Activated CD4-positive, alpha-beta T cell treated with anti-CD3 and anti-CD28 coated beads, Interleukin-2, amount 10 ng/mL, durations not matched to agents 7 days and 5 days (primary cell): Measurements from ENCODE around the gene GIMAP8. TPM values are rescaled to one million over a fixed set of nuclear protein-coding genes. Genes with fewer than 3 reads are reported as not detected.
"Not testable (repeated sequence)": the region's sequence is repeated elsewhere in the genome, so short reads cannot be mapped to it uniquely, and the experiment has no call there.

Experiments
- CTCF ChIA-PET: fragments of 350-600 bp; sonication (Branson Sonifier 250); formaldehyde crosslinking; loops from one replicate; lab custom pipeline; 2021; ENCODE audit warnings: antibody characterized with exemption; lab: Charles Lee
- POLR2A ChIA-PET: fragments of 350-600 bp; sonication (Branson Sonifier 250); formaldehyde crosslinking; loops from one replicate; lab custom pipeline; 2021; ENCODE audit warnings: antibody characterized with exemption; lab: Charles Lee
- DNase-seq: peaks from one replicate; pipeline ENCODE4 v3.0.0-alpha.2; 2020
- H3K27ac Mint-ChIP-seq: one replicate; pipeline ENCODE4 v1.8.0; 2021; ENCODE audit warnings: mild to moderate bottlenecking, moderate library complexity, mixed read lengths
- H3K27me3 Mint-ChIP-seq: one replicate; pipeline ENCODE4 v1.8.0; 2021; ENCODE audit warnings: mixed read lengths
- H3K36me3 Mint-ChIP-seq: one replicate; pipeline ENCODE4 v1.8.0; 2021; ENCODE audit warnings: low read depth, mixed read lengths
- H3K4me1 Mint-ChIP-seq: one replicate; pipeline ENCODE4 v1.8.0; 2021; ENCODE audit warnings: mixed read lengths
- H3K4me3 Mint-ChIP-seq: one replicate; pipeline ENCODE4 v1.8.0; 2021; ENCODE audit warnings: mild to moderate bottlenecking, moderate library complexity, mixed read lengths
- H3K9me3 Mint-ChIP-seq: one replicate; pipeline ENCODE4 v1.8.0; 2021; ENCODE audit warnings: mixed read lengths
- total RNA-seq, 2 experiments: library from RNA; stranded (reverse); gene quantifications; one replicate each; pipeline ENCODE4 v1.2.3, GENCODE V29; 2021

Gene GIMAP8
- total RNA-seq, 2 experiments from 2014 or later: 35.9 to 36.3 TPM

DNA sequence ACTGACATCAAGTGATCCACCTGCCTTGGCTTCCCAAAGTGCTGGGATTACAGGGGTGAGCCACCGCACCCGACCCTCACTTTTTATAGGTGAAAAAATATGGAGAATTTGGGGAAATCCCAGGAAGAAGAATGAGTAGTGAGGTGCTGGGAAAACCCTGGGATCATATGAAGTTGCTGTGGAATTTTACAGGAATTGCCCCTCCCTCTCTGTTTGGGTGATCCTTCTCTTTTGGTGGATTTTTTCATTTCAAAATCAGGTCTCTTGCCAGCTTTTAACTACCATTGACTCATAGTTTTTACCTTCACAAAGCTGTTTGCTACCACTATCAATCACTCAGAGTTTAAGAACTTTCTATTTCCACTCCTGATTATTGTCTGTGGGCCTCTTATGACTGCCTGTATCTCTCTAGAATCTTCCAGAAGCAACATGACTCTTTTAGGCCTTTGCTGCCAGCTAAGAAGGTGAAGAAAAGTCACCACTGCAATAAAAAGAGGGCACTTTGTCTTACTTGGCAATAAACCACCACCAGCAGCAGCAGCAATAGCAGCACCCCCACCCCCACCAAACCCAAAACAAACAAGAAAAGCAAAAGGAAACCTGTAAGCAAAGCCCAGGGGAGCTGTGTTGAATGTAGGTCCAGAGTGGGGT, 4.0 kb upstream of the GIMAP8 start:
- H3K9me3 Mint-ChIP-seq: peaks cover 11% of the 10 kb centered on the region
- H3K27ac Mint-ChIP-seq: peak overlapping the region; percentile 73
- no peaks in the 10 kb centered on the region for H3K27me3 Mint-ChIP-seq
- CTCF ChIA-PET: interaction anchor here (1.0 to 1.8 kb wide), 8 partner anchors 11 to 312 kb away, joined by 3 to 5 read pairs (median 3); partner anchors contain the start of gene GIMAP1
- peaks cover 48% of the 10 kb centered on the region for H3K4me1 Mint-ChIP-seq
- peak; percentile 45 for DNase-seq
- POLR2A ChIA-PET: interaction anchor here (1.3 kb wide), 1 partner anchor 73 kb away, joined by 3 read pairs; no protein-coding TSS in a partner anchor
- H3K4me3 Mint-ChIP-seq: no peak overlapping the region
- peaks cover 31% of the 10 kb centered on the region for H3K36me3 Mint-ChIP-seq

DNA sequence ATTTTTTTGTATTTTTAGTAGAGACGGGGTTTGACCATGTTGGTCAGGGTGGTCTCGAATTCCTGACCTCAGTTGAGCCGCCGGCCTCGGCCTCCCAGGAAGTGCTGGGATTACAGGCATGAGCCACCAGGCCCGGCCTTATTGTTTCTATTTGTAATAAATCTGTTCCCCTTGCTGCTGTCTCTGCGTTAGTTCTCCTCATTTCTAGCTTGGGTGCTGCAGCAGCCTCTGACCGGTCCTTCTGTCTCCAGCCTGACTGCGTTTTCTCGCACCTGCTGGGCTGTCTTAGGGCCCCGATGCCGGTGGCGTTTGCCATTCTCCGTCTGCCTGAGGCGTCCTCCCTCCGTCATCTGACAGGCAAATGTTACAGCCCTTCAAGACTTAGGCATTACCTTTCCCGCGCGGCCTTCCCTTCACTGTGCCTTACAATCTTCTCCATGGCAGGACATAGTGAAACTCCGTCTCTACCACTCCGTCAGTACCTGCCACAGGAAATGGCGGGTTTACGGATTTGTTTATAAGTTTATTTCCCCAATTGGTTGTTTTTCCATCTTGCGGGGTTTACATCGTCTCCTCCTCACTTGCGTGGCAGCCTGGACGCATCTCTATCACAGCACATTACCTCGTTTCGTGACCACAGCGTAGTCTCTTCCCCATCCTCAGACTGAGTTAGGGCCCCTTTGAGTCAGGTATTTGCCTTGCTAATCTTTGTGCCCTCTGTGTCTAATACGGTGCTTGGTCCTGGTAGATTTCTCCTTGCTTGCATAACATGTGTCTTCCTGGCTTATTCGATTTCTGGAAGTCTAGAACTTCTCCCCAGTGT, 2.3 kb upstream of the GIMAP8 start:
- peaks cover 49% of the 10 kb centered on the region for H3K4me1 Mint-ChIP-seq
- H3K27me3 Mint-ChIP-seq: no peaks in the 10 kb centered on the region
- H3K9me3 Mint-ChIP-seq: no peaks in the 10 kb centered on the region
- CTCF ChIA-PET: interaction anchor here (0.7 to 3.3 kb wide), 47 partner anchors 8 to 679 kb away, joined by 3 to 27 read pairs (median 5); partner anchors contain the start of genes GIMAP1, GIMAP4 and GIMAP7
- H3K27ac Mint-ChIP-seq: peak overlapping the region; percentile 93
- peak overlapping the region; percentile 97 for H3K4me3 Mint-ChIP-seq
- peaks cover 33% of the 10 kb centered on the region for H3K36me3 Mint-ChIP-seq
- no peak for DNase-seq
- POLR2A ChIA-PET: interaction anchor here (0.9 to 1.6 kb wide), 5 partner anchors 32 to 307 kb away, joined by 3 to 10 read pairs (median 4); partner anchors contain the start of genes GIMAP2 and GIMAP4

DNA sequence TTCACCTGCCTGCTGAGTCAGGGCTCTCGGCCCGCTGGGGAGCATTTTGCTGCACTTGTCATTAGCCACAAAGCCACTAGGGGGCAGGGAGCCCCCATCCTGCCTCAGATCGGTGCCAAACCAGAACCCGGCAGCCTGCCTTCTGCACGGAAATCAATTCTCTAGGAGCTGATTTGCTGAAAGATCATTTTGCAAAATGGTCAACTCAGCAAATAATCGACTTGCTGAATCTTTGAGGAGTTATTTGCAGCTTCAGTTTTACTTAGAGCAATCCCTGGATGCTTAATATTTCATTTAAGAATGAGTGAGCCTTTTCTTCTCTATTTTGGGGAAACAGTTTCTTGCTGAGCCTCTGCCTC, 1.7 kb upstream of the GIMAP8 start:
- CTCF ChIA-PET: interaction anchor here (0.6 to 3.3 kb wide), 59 partner anchors 8 to 330 kb away, joined by 3 to 27 read pairs (median 4); partner anchors contain the start of genes GIMAP1, GIMAP4, GIMAP5 and GIMAP6
- H3K4me3 Mint-ChIP-seq: peak overlapping the region; percentile 97
- H3K27ac Mint-ChIP-seq: peak overlapping the region; percentile 93
- peaks cover 33% of the 10 kb centered on the region for H3K36me3 Mint-ChIP-seq
- peaks cover 55% of the 10 kb centered on the region for H3K4me1 Mint-ChIP-seq
- POLR2A ChIA-PET: interaction anchor here (0.6 to 1.6 kb wide), 9 partner anchors 31 to 307 kb away, joined by 3 to 10 read pairs (median 4); partner anchors contain the start of genes GIMAP2, GIMAP4 and GIMAP7
- peak; percentile 92 for DNase-seq
- H3K27me3 Mint-ChIP-seq: no peaks in the 10 kb centered on the region
- peaks cover under 1% of the 10 kb centered on the region for H3K9me3 Mint-ChIP-seq

DNA sequence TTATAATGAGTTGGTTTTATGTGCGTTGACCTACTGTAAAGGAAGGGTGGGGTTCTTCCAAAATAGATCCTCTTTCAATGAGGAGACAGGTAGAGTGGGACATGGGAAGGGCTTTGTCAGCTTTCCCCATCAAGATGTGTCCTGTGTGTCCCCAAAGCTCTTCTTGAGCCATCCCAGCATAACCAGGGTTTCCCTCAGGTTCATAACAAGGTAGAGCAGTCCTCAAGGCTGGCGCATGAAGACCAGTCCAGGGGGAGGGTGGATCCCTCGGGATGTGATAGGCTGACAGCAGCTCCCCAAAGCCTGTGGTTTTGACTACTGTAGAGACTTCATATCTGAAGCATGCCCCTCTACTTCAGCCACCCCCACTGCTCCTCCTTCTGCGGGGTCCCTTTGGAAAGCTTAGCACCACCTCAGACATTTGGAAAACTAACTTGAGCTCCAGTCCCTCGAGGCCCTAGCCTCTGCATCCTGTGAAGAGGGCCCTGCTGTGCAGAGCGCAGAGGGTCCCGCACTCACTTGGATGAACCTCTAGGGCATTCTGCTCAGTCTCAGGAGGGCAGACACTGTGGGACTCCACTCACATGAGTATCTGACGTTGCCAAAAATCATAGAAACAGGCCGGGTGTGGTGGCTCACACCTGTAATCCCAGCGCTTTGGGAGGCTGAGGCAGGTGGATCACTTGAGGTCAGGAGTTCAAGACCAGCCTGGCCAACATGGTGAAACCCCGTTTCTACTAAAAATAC, 1.1 kb upstream of the GIMAP8 start:
- peak overlapping the region; percentile 97 for H3K4me3 Mint-ChIP-seq
- DNase-seq: no peak
- POLR2A ChIA-PET: interaction anchor here (0.6 to 1.6 kb wide), 8 partner anchors 56 to 306 kb away, joined by 3 to 10 read pairs (median 4); partner anchors contain the start of genes GIMAP2, GIMAP4 and GIMAP7
- peaks cover 61% of the 10 kb centered on the region for H3K4me1 Mint-ChIP-seq
- H3K27me3 Mint-ChIP-seq: no peaks in the 10 kb centered on the region
- peaks cover 6% of the 10 kb centered on the region for H3K9me3 Mint-ChIP-seq
- peak overlapping the region; percentile 93 for H3K27ac Mint-ChIP-seq
- CTCF ChIA-PET: interaction anchor here (0.6 to 3.3 kb wide), 60 partner anchors 9 to 329 kb away, joined by 3 to 27 read pairs (median 4); partner anchors contain the start of genes GIMAP1, GIMAP4, GIMAP5 and GIMAP6
- peaks cover 34% of the 10 kb centered on the region for H3K36me3 Mint-ChIP-seq

DNA sequence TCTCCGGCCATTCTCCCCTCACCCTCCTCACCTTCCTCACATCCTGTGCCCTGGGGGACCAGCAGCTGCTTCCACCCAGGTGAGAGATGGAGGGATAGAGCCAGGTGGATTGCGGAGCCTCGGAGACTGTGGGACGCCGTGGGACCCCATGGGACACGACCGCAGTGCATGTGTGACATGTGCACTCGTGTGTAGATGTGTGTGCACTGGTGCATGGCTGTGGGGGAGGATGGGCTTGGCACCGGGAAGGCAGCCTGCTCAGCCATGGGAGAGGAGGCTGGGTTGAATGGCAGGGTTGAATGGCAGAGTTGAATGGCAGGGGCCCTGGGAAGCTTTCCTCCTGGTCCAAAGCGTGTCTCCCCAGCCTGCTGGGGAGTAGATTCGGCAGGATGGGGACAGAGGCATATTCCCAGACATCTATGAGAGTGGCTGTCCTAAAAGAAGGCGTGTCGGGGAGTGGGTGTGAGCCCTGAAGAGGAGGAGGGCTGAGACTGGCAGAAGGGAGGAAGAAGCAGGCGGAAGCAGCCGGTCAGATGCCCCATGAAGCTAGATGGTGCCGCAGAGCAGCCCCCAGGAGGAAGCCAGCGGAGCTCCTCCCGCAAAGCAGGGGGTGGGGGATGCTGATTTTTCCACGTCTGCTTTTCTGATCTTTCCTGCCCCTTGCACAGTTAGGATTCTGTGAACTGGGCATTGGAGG, 815 bp downstream of the GIMAP8 start:
- peak overlapping the region; percentile 93 for H3K27ac Mint-ChIP-seq
- DNase-seq: peak; percentile 82

DNA sequence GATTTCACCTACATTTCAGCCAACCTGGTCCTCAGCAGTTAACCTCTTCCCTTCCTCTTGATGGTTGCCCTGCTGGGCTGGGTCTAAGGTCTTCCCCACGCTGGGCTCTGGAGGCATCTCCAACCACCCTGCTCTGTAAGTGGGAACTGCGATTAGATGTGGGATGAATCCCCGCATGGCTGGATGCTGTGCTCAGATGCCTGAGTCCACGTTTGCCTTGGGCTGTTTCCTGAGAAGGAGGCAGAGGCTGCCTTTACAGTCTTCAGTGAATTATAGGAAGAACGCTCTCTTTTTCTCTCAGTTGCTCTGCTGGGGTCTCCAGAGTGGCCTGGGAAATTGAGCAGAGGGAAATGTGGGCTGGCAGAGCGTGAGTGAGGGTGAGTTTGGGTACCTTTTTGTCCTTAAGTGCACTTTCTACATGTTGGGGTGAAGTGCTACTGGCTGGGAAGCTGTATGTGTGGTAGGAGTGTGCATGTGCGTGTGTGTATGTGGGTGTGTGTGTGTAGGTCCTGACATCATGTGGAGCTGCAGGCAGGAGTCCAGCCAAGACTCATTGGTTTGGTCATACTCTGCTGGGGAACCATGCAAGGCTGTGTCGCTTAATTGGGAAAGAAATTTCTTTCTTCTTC, 1.5 kb downstream of the GIMAP8 start:
- Mint-ChIP-seq H3K27ac (peak overlapping the region; percentile 93), H3K36me3 (peaks cover 55% of the 10 kb centered on the region), H3K4me3 (peak overlapping the region; percentile 97), H3K9me3 (peaks cover 19% of the 10 kb centered on the region), H3K4me1 (peaks cover 70% of the 10 kb centered on the region), H3K27me3 (no peaks in the 10 kb centered on the region)
- ChIA-PET CTCF (interaction anchor here (0.6 to 3.0 kb wide), 7 partner anchors 22 to 301 kb away, joined by 3 to 10 read pairs (median 4); partner anchors contain the start of genes GIMAP4 and GIMAP7), POLR2A (interaction anchor here (0.6 to 3.2 kb wide), 11 partner anchors 28 to 303 kb away, joined by 3 to 45 read pairs (median 7); partner anchors contain the start of genes GIMAP4 and GIMAP7)
- DNase-seq: peak; percentile 40

More for the DNA sequence above, 815 bp downstream of the GIMAP8 start:
- ChIA-PET POLR2A (interaction anchor here (0.6 to 3.2 kb wide), 10 partner anchors 28 to 304 kb away, joined by 3 to 45 read pairs (median 8); partner anchors contain the start of genes GIMAP4 and GIMAP7), CTCF (interaction anchor here (0.6 to 3.3 kb wide), 15 partner anchors 9 to 312 kb away, joined by 3 to 27 read pairs (median 3); partner anchors contain the start of genes GIMAP1 and GIMAP4)
- H3K9me3 Mint-ChIP-seq: peaks cover 15% of the 10 kb centered on the region
- peak overlapping the region; percentile 97 for H3K4me3 Mint-ChIP-seq
- peaks cover 71% of the 10 kb centered on the region for H3K4me1 Mint-ChIP-seq
- peaks cover 51% of the 10 kb centered on the region for H3K36me3 Mint-ChIP-seq
- no peaks in the 10 kb centered on the region for H3K27me3 Mint-ChIP-seq

DNA sequence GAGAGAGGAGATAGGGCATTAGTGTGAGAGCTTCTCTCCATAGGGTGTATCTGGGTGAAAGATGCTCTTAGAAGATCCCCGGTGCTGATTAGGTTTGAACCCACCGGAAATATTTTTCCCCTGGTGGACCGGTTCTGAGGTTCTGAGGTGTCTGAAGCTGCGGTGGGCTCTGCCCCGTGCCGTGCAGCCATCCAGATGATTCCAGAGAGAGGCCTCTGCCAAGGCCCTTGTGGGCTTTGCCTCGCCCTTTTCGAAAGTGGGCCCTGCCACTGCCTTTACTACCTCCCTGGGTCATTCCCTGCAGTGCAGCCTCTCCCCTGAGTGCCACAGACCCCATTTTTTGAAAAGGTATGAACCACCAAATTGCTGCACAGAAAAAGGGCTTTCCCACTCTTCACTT, 2.8 kb downstream of the GIMAP8 start:
- H3K9me3 Mint-ChIP-seq: peaks cover 22% of the 10 kb centered on the region
- peaks cover 71% of the 10 kb centered on the region for H3K4me1 Mint-ChIP-seq
- CTCF ChIA-PET: interaction anchor here (0.6 to 3.0 kb wide), 2 partner anchors 62 to 242 kb away, joined by 3 to 10 read pairs; partner anchors contain the start of gene GIMAP7
- POLR2A ChIA-PET: interaction anchor here (1.5 to 3.2 kb wide), 2 partner anchors 28 to 63 kb away, joined by 4 to 45 read pairs; partner anchors contain the start of gene GIMAP7
- no peaks in the 10 kb centered on the region for H3K27me3 Mint-ChIP-seq
- H3K36me3 Mint-ChIP-seq: peaks cover 67% of the 10 kb centered on the region
- peak overlapping the region; percentile 92 for H3K27ac Mint-ChIP-seq
- H3K4me3 Mint-ChIP-seq: peak overlapping the region; percentile 97
- DNase-seq: peak; percentile 43

DNA sequence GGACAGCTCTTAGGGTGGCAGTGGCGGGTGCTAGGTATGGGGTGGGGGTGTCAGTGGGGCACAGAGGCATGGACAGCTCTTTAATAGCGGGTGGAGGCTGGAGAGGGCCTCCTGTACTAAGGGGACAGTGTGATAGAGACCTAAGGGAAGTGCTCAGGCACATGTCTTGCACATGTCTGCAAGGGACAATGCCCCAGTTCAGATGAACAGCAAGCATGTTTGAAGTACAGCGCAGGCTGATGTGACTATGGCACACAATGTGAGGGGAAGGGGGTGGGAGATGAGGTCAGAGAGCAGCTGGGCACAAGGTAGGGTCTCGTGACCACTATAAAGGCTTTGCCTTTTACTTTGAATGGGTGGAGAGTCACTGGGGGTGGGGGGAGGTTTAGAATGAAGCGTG, 3.5 kb downstream of the GIMAP8 start:
- POLR2A ChIA-PET: no interaction called here
- peaks cover 67% of the 10 kb centered on the region for H3K4me1 Mint-ChIP-seq
- no peak for DNase-seq
- H3K36me3 Mint-ChIP-seq: peaks cover 74% of the 10 kb centered on the region
- peak overlapping the region; percentile 92 for H3K27ac Mint-ChIP-seq
- no peaks in the 10 kb centered on the region for H3K27me3 Mint-ChIP-seq
- H3K4me3 Mint-ChIP-seq: peak overlapping the region; percentile 97
- H3K9me3 Mint-ChIP-seq: peaks cover 25% of the 10 kb centered on the region
- CTCF ChIA-PET: interaction anchor here (0.6 to 3.0 kb wide), 2 partner anchors 61 to 242 kb away, joined by 3 to 10 read pairs; partner anchors contain the start of gene GIMAP7

DNA sequence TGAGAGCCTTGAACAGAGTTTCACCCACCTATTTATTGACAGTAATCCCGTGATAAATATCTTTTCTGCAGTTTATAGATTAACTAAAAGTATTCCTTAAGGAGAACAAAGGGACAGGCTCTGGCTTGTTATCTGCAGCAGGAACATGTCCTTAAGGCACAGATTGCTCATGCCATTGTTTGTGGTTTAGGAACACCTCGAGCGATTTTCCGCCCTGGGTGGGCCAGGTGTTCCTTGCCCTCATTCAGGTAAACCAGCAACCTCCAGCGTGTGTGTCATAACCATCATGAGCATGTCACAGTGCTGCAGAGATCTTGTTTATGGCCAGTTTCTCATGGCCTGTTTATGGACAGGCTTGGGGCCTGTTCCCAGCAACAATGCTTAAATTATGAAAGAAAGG, 6.6 kb downstream of the GIMAP8 start:
- H3K36me3 Mint-ChIP-seq: peaks cover 96% of the 10 kb centered on the region
- H3K9me3 Mint-ChIP-seq: peaks cover 45% of the 10 kb centered on the region
- DNase-seq, CTCF ChIA-PET, H3K27me3 Mint-ChIP-seq, H3K4me3 Mint-ChIP-seq: not testable (repeated sequence)
- H3K4me1 Mint-ChIP-seq: peaks cover 67% of the 10 kb centered on the region
- H3K27ac Mint-ChIP-seq: peak overlapping the region; percentile 28
- POLR2A ChIA-PET: interaction anchor here (0.7 kb wide), 1 partner anchor 22 kb away, joined by 3 read pairs; no protein-coding TSS in a partner anchor

DNA sequence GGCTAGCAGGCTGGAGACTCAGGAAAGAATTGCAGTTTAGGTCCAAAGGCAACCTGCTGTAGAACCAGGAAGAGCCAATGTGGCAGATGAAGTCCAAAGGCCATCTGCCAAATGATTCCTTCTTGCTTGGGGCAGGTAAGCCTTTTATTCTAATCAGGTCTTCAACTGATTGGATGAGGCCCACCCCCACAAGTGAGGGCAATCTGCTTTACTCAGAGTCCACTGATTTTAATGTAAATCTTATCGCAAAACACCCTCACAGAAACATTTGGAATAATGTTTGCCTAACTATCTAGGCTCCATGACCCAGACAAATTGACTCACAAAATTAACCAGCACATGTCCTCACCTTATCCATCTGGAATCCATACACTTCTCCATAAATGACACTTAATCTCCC, 7.8 kb downstream of the GIMAP8 start:
- H3K27me3 Mint-ChIP-seq: no peaks in the 10 kb centered on the region
- H3K9me3 Mint-ChIP-seq: peaks cover 53% of the 10 kb centered on the region
- no peak overlapping the region for H3K27ac Mint-ChIP-seq
- DNase-seq: no peak
- peaks cover 100% of the 10 kb centered on the region for H3K36me3 Mint-ChIP-seq
- ChIA-PET CTCF (no interaction called here), POLR2A (no interaction called here)
- peaks cover 74% of the 10 kb centered on the region for H3K4me1 Mint-ChIP-seq
- H3K4me3 Mint-ChIP-seq: no peak overlapping the region
